H1 (cell line): ENCODE data around the gene KLC4. TPM values are rescaled to one million over a fixed set of nuclear protein-coding genes. Genes with fewer than 3 reads are reported as not detected.

Experiments
- CTCF ChIA-PET: fragments of 300-600 bp; sonication (Branson Sonifier 250); formaldehyde crosslinking; loops from one replicate; lab custom pipeline; 2021; ENCODE audit not compliant: partially characterized antibody; lab: Charles Lee
- POLR2A ChIA-PET: fragments of 300-600 bp; sonication (Branson Sonifier 250); formaldehyde crosslinking; loops from one replicate; lab custom pipeline; 2021; ENCODE audit warnings: inconsistent platforms; ENCODE audit not compliant: partially characterized antibody; lab: Charles Lee
- DNase-seq, 2 experiments: peaks; one replicate each; pipeline versions ENCODE4 v3.0.0 to v3.0.0-alpha.2; 2010 to 2022; ENCODE audit warnings: low spot score in 2 of 2, low read depth in 1 of 2, mixed read lengths in 1 of 2
- FAIRE-seq: peaks from 2 replicates; lab custom pipeline; 2011; peaks lifted over from hg19 to GRCh38; lab: Jason Lieb, UNC
- H2AFZ ChIP-seq: 2 replicates; pipeline ENCODE4 v1.8.1; 2012; ENCODE audit warnings: low read length, inconsistent platforms
- H2AK5ac ChIP-seq: 2 replicates; pipeline ENCODE4 v1.6.1; 2013; ENCODE audit warnings: low read depth, low read length
- H2BK120ac ChIP-seq: replicated peaks from 2 replicates; pipeline ENCODE3; 2013; ENCODE audit warnings: low read depth, low read length, inconsistent platforms
- H2BK12ac ChIP-seq: 2 replicates; pipeline ENCODE4 v1.6.1; 2013; ENCODE audit warnings: low read depth, low read length
- H2BK15ac ChIP-seq: 2 replicates; pipeline ENCODE4 v1.6.1; 2013; ENCODE audit warnings: low read length
- H2BK20ac ChIP-seq: 2 replicates; pipeline ENCODE4 v1.6.1; 2013; ENCODE audit warnings: low read length
- H2BK5ac ChIP-seq: 2 replicates; pipeline ENCODE4 v1.6.1; 2013; ENCODE audit warnings: low read depth, low read length
- H3K14ac ChIP-seq: 2 replicates; pipeline ENCODE4 v1.6.1; 2013; ENCODE audit warnings: inconsistent platforms; ENCODE audit not compliant: insufficient read length
- H3K18ac ChIP-seq: 2 replicates; pipeline ENCODE4 v1.6.1; 2013; ENCODE audit warnings: low read length; ENCODE audit errors: extremely low read depth
- H3K23ac ChIP-seq: 2 replicates; pipeline ENCODE4 v1.6.1; 2013; ENCODE audit warnings: inconsistent platforms; ENCODE audit not compliant: insufficient read length
- H3K23me2 ChIP-seq: 2 replicates; pipeline ENCODE4 v1.6.1; 2013; ENCODE audit warnings: low read depth, low read length
- H3K27ac ChIP-seq: 2 replicates; pipeline ENCODE4 v1.6.1; 2011; ENCODE audit warnings: low read depth, low read length, inconsistent platforms
- H3K27me3 ChIP-seq, 4 experiments: replicated peaks in 1 of 4; 1 replicate in 1 of 4; 2 replicates in 3 of 4; pipeline versions ENCODE4 v1.6.1 to v1.8.1; 2011 to 2013; ENCODE audit warnings: low read length in 3 of 4, mild to moderate bottlenecking in 3 of 4, inconsistent platforms in 2 of 4, mixed read lengths in 2 of 4, moderate library complexity in 1 of 4; ENCODE audit not compliant: control insufficient read depth in 3 of 4, insufficient read depth in 3 of 4; ENCODE audit errors: extremely low read depth in 1 of 4
- H3K36me3 ChIP-seq, 4 experiments: 2 replicates each; pipeline versions ENCODE4 v1.6.1 to v1.8.1; 2011 to 2013; ENCODE audit warnings: mild to moderate bottlenecking in 4 of 4, low read length in 3 of 4, moderate library complexity in 2 of 4, control low read depth in 1 of 4, inconsistent platforms in 1 of 4; ENCODE audit not compliant: insufficient read depth in 4 of 4, control insufficient read depth in 2 of 4
- H3K4ac ChIP-seq: replicated peaks from 2 replicates; pipeline ENCODE3; 2013; ENCODE audit warnings: low read length, low read depth, mixed read lengths, inconsistent platforms; ENCODE audit not compliant: insufficient read length
- H3K4me1 ChIP-seq, 4 experiments: replicated peaks in 1 of 4; 1 replicate in 1 of 4; 2 replicates in 3 of 4; pipeline versions ENCODE4 v1.6.1 to v1.8.1; 2011 to 2013; ENCODE audit warnings: low read length in 3 of 4, inconsistent platforms in 2 of 4, mixed read lengths in 1 of 4; ENCODE audit not compliant: insufficient read depth in 4 of 4, control insufficient read depth in 3 of 4
- H3K4me2 ChIP-seq, 2 experiments: 2 replicates each; pipeline versions ENCODE4 v1.6.1 to v1.8.1; 2011 to 2013; ENCODE audit warnings: low read depth in 2 of 2, low read length in 2 of 2, control low read depth in 1 of 2, inconsistent platforms in 1 of 2, mild to moderate bottlenecking in 1 of 2; ENCODE audit not compliant: insufficient read depth in 1 of 2
- H3K4me3 ChIP-seq, 4 experiments: fragments of 200-600, 300-600 bp in 1 of 4; sonication (generic), shearing (Covaris generic), sonication (Bioruptor Twin) in 1 of 4; 2 replicates each; pipeline versions ENCODE4 v1.5.1 to v1.8.1; 2011 to 2016; ENCODE audit warnings: low read length in 4 of 4, low read depth in 3 of 4, control low read depth in 2 of 4, inconsistent platforms in 2 of 4, mild to moderate bottlenecking in 2 of 4, mixed read lengths in 1 of 4, moderate library complexity in 1 of 4; ENCODE audit not compliant: insufficient read depth in 2 of 4; ENCODE audit errors: extremely low read depth in 1 of 4
- H3K56ac ChIP-seq: replicated peaks from 2 replicates; pipeline ENCODE3; 2013; ENCODE audit warnings: low read depth, mild to moderate bottlenecking, mixed read lengths, low read length, inconsistent platforms; ENCODE audit not compliant: insufficient read length
- H3K79me1 ChIP-seq: 2 replicates; pipeline ENCODE4 v1.6.1; 2013; ENCODE audit warnings: low read depth, low read length, control low read depth
- H3K79me2 ChIP-seq, 2 experiments: 2 replicates each; pipeline versions ENCODE4 v1.6.1 to v1.8.1; 2012 to 2013; ENCODE audit warnings: low read length in 2 of 2, mild to moderate bottlenecking in 2 of 2, inconsistent platforms in 1 of 2; ENCODE audit not compliant: insufficient read depth in 2 of 2, control insufficient read depth in 1 of 2
- H3K9ac ChIP-seq, 4 experiments: replicated peaks in 1 of 4; 1 replicate in 1 of 4; 2 replicates in 3 of 4; pipeline versions ENCODE4 v1.6.1 to v1.8.1; 2011 to 2013; ENCODE audit warnings: low read depth in 3 of 4, low read length in 3 of 4, control low read depth in 2 of 4, mild to moderate bottlenecking in 2 of 4, moderate library complexity in 2 of 4, inconsistent platforms in 1 of 4; ENCODE audit errors: extremely low read depth in 1 of 4
- H3K9me3 ChIP-seq, 2 experiments: 2 replicates each; pipeline versions ENCODE4 v1.6.1 to v1.8.1; 2012 to 2013; ENCODE audit warnings: mild to moderate bottlenecking in 2 of 2, moderate library complexity in 2 of 2, control low read depth in 1 of 2, inconsistent platforms in 1 of 2, low read depth in 1 of 2, low read length in 1 of 2, mixed read lengths in 1 of 2; ENCODE audit not compliant: insufficient read depth in 2 of 2
- H4K20me1 ChIP-seq, 2 experiments: replicated peaks in 1 of 2; 2 replicates each; pipeline versions ENCODE3 to v1.8.1; 2011 to 2013; ENCODE audit warnings: inconsistent platforms in 2 of 2, low read length in 2 of 2, mild to moderate bottlenecking in 1 of 2; ENCODE audit not compliant: insufficient read depth in 2 of 2, control insufficient read depth in 1 of 2
- H4K5ac ChIP-seq: 2 replicates; pipeline ENCODE4 v1.6.1; 2013; ENCODE audit warnings: low read length, low read depth, mixed read lengths, inconsistent platforms; ENCODE audit not compliant: insufficient read length
- H4K8ac ChIP-seq: 2 replicates; pipeline ENCODE4 v1.8.0; 2013; ENCODE audit warnings: mild to moderate bottlenecking, moderate library complexity, low read length, inconsistent platforms; ENCODE audit not compliant: insufficient read depth; ENCODE audit errors: extremely low read depth
- H4K91ac ChIP-seq: replicated peaks from 2 replicates; pipeline ENCODE3; 2013; ENCODE audit warnings: low read length, mixed read lengths, inconsistent platforms; ENCODE audit not compliant: insufficient read length
- CHD2 ChIP-seq: IDR thresholded peaks from 2 replicates; pipeline ENCODE4 v1.6.1; 2012; ENCODE audit warnings: low read length, improper control_type of control experiment
- HDAC2 ChIP-seq, 2 experiments: fragments of 300-600 bp in 1 of 2; sonication (generic) in 1 of 2; IDR thresholded peaks; 2 replicates each; pipeline ENCODE4 v1.6.1; 2011 to 2012; ENCODE audit warnings: low read depth in 2 of 2, low read length in 2 of 2, mild to moderate bottlenecking in 2 of 2, moderate library complexity in 2 of 2, borderline replicate concordance in 1 of 2, inconsistent platforms in 1 of 2
- KDM1A ChIP-seq: fragments of 200-600, 300-600 bp; sonication (generic); IDR thresholded peaks from 2 replicates; pipeline ENCODE4 v1.7.1; 2016; ENCODE audit warnings: mild to moderate bottlenecking, low read length, borderline replicate concordance
- KDM5A ChIP-seq: fragments of 200-600 bp; IDR thresholded peaks from 2 replicates; pipeline ENCODE4 v1.7.1; 2012; ENCODE audit warnings: mild to moderate bottlenecking, low read length, inconsistent platforms, mixed read lengths
- POLR2AphosphoS5 ChIP-seq: IDR thresholded peaks from 2 replicates; pipeline ENCODE4 v1.6.1; 2011; ENCODE audit warnings: low read depth, low read length
- RAD21 ChIP-seq, 2 experiments: IDR thresholded peaks in 1 of 2; conservative IDR thresholded peaks in 1 of 2; 2 replicates each; pipeline ENCODE4 v1.6.1; 2011; ENCODE audit warnings: low read depth in 2 of 2, low read length in 2 of 2, improper control_type of control experiment in 1 of 2, inconsistent platforms in 1 of 2, mild to moderate bottlenecking in 1 of 2, moderate library complexity in 1 of 2
- SAP30 ChIP-seq: fragments of 300-600 bp; sonication (generic); IDR thresholded peaks from 2 replicates; pipeline ENCODE4 v1.7.1; 2012; ENCODE audit warnings: low read length, moderate library complexity, mild to moderate bottlenecking, inconsistent platforms; ENCODE audit not compliant: insufficient read depth, insufficient replicate concordance
- TAF7 ChIP-seq: optimal IDR thresholded peaks from 2 replicates; pipeline ENCODE3; 2011; ENCODE audit warnings: low read depth, mild to moderate bottlenecking, inconsistent platforms, low read length, moderate library complexity, borderline replicate concordance
- YY1 ChIP-seq: IDR thresholded peaks from 2 replicates; pipeline ENCODE4 v1.6.1; 2011; ENCODE audit warnings: low read depth, mild to moderate bottlenecking, low read length
- WGBS, 2 experiments: shearing (Covaris generic) in 1 of 2; methylation state at CpG; one replicate each; pipeline versions ENCODE4 v1.1.6 to v1.1.7; 2013 to 2015; ENCODE audit warnings: low lambda C conversion rate in 2 of 2, mixed read lengths in 2 of 2, inconsistent platforms in 1 of 2, low coverage in 1 of 2, missing lambda C conversion rate in 1 of 2; ENCODE audit not compliant: insufficient replicate concordance in 2 of 2, insufficient coverage in 1 of 2, insufficient read length in 1 of 2; ENCODE audit errors: extremely low coverage in 1 of 2, missing lambda C conversion rate in 1 of 2; 5-methylcytosine and 5-hydroxymethylcytosine counted together
- polyA plus RNA-seq, 7 experiments: library from polyadenylated mRNA; depleted of rRNA in 3 of 7; stranded (reverse) in 5 of 7; unstranded in 2 of 7; fragments of >200 nt in 5 of 7; fragments of 200-250 nt in 2 of 7; gene quantifications; 1 replicate in 5 of 7; 2 replicates in 1 of 7; 4 replicates in 1 of 7; pipeline versions ENCODE4 v1.2.1 to v1.2.3, GENCODE V29; 2011 to 2013; ENCODE audit warnings: missing spikeins in 2 of 7, mixed read lengths in 2 of 7
- total RNA-seq: library from RNA; stranded (reverse); fragmentation: NEBNext Ultra II Directional; extraction: Animal tissue kit (Norgen Biotek cat#: 25700); gene quantifications from 2 replicates; pipeline ENCODE4 v1.2.1, GENCODE V29; 2021

The KLC4 gene
- total and polyA plus RNA-seq, 2 of the 8 experiments (the other 6 are each of a cell fraction or from before 2014, with no cell fraction given): 15.7 to 28.5 TPM

DNA sequence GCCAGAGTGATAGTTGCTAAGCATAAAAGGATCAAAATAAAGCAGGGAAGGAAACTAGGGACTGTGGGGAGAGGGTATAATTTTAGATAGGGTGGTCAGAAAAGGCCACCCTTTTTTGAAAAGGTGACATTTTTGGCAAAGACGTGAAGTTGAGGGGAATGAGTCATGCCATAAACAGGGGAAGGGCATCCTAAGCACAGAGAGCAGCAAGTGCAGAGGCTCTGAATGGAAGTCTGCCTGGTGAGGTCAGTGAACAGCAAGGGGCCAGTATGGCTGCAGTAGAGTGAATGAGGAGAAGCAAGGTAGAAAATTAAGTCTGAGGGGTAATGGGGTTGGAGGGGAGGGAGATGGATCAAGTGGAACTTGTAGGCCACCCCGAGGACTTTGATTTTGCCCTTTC, 2.4 kb downstream of the KLC4 start:
- peaks cover 10% of the 10 kb centered on the region for H3K79me1 ChIP-seq
- no peak overlapping the region for H3K18ac ChIP-seq
- no peak overlapping the region for H3K14ac ChIP-seq
- H2BK120ac ChIP-seq: no peak overlapping the region
- DNase-seq (no peak), FAIRE-seq (no peak)
- no peak overlapping the region for H2AFZ ChIP-seq
- H3K79me2 ChIP-seq: peaks cover 6 to 16% of the 10 kb centered on the region in 2 experiments; a peak in 3 of 4 replicates
- ChIA-PET POLR2A (interaction anchor here (1.2 kb wide), 1 partner anchor 10 kb away, joined by 5 read pairs; no protein-coding TSS in a partner anchor), CTCF (interaction anchor here (2.0 kb wide), 1 partner anchor 9 kb away, joined by 7 read pairs; no protein-coding TSS in a partner anchor)
- H3K27ac ChIP-seq: no peak overlapping the region
- H3K9me3 ChIP-seq: no peaks in the 10 kb centered on the region
- H4K8ac ChIP-seq: no peak overlapping the region
- no peak overlapping the region for H3K9ac ChIP-seq
- H3K23me2 ChIP-seq: peaks cover 10% of the 10 kb centered on the region; the same call in 1 of the 2 replicates
- H3K4me2 ChIP-seq: no peak overlapping the region
- no peak overlapping the region for H3K4ac ChIP-seq
- no peaks in the 10 kb centered on the region for H3K27me3 ChIP-seq
- H2BK15ac ChIP-seq: no peak overlapping the region
- peaks cover 4 to 10% (median 5%) of the 10 kb centered on the region in 4 experiments; a peak in 5 of 7 replicates for H3K4me1 ChIP-seq
- no peak overlapping the region for H3K23ac ChIP-seq
- no peak overlapping the region for H2BK12ac ChIP-seq
- H2BK5ac ChIP-seq: no peak overlapping the region
- H4K20me1 ChIP-seq: no peaks in the 10 kb centered on the region
- H3K36me3 ChIP-seq: peaks cover 0 to 4% (median 1%) of the 10 kb centered on the region in 4 experiments; a peak in 4 of 8 replicates
- no peak overlapping the region for H3K4me3 ChIP-seq
- H4K5ac ChIP-seq: no peak overlapping the region
- no peak overlapping the region for H4K91ac ChIP-seq
- no peak overlapping the region for H2AK5ac ChIP-seq
- no peak for TF ChIP-seq SAP30
- TF ChIP-seq RAD21 (IDR thresholded peaks at IDR 0.05 in 1 of 2, conservative IDR thresholded peaks at IDR 0.05 in 1 of 2; ENCODE audit: low read depth in 2 of 2, low read length in 2 of 2): no peak
- no peak for TF ChIP-seq YY1
- no peak for TF ChIP-seq TAF7
- TF ChIP-seq CHD2: no peak
- no peak for TF ChIP-seq HDAC2 (IDR thresholded peaks at IDR 0.05; ENCODE audit: borderline replicate concordance in 1 of 2, low read depth in 2 of 2, low read length in 2 of 2)
- TF ChIP-seq KDM1A: no peak
- TF ChIP-seq KDM5A: no peak
- TF ChIP-seq POLR2AphosphoS5: no peak
- H2BK20ac ChIP-seq: no peak overlapping the region
- WGBS, 2 experiments: 85% methylated on average over 2 of the region's 2 CpGs; no CpG with 5 or more reads in 1 of the 2 experiments
- H3K56ac ChIP-seq: no peak overlapping the region
